HG03432 (cell line): ENCODE data around the gene MDC1.
"Not testable (repeated sequence)": the region's sequence is repeated elsewhere in the genome, so short reads cannot be mapped to it uniquely, and the experiment has no call there.

Experiments used
- ATAC-seq: cut with Tn5 transposase; IDR thresholded peaks from one replicate; pipeline ENCODE4 v1.9.1; 2021; ENCODE audit warnings: mild to moderate bottlenecking, moderate library complexity; ENCODE audit not compliant: unreplicated experiment

MDC1 gene, protein sequence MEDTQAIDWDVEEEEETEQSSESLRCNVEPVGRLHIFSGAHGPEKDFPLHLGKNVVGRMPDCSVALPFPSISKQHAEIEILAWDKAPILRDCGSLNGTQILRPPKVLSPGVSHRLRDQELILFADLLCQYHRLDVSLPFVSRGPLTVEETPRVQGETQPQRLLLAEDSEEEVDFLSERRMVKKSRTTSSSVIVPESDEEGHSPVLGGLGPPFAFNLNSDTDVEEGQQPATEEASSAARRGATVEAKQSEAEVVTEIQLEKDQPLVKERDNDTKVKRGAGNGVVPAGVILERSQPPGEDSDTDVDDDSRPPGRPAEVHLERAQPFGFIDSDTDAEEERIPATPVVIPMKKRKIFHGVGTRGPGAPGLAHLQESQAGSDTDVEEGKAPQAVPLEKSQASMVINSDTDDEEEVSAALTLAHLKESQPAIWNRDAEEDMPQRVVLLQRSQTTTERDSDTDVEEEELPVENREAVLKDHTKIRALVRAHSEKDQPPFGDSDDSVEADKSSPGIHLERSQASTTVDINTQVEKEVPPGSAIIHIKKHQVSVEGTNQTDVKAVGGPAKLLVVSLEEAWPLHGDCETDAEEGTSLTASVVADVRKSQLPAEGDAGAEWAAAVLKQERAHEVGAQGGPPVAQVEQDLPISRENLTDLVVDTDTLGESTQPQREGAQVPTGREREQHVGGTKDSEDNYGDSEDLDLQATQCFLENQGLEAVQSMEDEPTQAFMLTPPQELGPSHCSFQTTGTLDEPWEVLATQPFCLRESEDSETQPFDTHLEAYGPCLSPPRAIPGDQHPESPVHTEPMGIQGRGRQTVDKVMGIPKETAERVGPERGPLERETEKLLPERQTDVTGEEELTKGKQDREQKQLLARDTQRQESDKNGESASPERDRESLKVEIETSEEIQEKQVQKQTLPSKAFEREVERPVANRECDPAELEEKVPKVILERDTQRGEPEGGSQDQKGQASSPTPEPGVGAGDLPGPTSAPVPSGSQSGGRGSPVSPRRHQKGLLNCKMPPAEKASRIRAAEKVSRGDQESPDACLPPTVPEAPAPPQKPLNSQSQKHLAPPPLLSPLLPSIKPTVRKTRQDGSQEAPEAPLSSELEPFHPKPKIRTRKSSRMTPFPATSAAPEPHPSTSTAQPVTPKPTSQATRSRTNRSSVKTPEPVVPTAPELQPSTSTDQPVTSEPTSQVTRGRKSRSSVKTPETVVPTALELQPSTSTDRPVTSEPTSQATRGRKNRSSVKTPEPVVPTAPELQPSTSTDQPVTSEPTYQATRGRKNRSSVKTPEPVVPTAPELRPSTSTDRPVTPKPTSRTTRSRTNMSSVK (N-terminal part only)

DNA sequence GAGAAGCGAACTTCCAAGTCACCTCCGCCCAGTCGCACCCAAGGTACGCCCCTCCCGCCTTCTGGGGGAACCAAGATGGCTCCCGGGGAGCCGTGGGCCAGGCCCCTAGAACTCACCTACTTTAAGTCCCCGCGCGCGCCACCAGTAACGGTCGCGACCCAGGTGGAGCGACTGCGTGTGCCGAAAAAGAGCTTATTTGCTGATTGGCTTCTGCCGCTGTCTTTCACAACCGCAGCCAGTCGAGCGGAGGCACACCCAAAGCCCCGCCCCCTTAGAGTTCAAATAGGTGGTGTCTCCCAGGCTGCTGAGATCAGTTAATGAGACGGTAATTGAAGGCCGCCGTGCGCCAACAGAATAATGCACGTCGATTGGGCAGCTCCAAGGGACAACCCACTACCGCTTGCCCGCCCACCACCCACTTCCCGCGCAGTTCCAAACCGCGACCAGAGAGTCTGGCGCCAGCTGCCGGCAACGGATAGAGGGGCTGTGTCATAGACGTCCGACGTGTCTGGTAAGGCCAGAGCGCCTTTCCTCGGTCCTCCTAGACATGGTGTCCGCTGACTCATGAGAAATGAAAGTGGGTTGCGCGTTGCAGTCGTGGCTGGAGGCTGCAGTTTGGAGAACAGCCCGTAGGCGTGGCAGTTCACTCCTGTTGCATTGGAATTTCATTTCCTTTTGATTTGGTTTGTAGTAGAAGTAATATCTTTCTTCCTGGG, at the start of gene MDC1:
TSS of gene MDC1 (minus strand) at position 153 of the 716 bp plus-strand sequence. CDS start 2,106 bp downstream, outside the sequence.
- peak; percentile 67 for ATAC-seq

DNA sequence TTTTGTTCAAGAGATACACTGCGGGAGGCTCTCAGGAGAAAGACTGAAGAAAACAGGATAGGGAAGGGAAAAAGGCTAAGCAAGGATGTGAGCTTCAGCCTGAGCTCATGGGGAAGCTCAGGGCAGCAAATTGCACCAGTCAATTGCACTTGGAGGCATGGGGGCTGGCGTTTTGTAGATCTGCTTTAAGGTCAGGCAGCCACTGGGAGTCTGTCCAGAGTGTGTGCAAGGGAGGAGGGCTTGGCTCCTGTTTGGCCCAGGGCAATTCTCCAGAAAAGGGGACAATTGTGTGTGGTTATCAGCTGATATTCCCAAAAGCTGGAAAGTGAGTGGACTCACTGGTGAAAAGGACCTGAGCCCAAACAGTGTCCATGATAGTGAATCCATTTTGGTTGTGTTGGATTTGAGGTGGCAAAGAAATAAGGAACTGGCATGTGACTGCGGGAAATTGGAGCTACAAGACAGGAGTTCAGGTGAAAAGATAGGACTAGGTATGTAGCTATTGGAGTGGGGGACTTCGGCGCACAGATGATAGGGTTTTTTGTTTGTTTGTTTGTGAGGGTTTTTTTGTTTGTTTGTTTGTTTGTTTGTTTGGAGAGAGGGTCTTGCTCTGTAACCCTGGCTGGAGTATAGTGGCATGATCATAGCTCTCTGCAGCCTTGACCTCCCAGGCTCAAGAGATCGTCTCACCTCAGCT, 49.5 kb upstream of the MDC1 start:
- ATAC-seq: no peak

DNA sequence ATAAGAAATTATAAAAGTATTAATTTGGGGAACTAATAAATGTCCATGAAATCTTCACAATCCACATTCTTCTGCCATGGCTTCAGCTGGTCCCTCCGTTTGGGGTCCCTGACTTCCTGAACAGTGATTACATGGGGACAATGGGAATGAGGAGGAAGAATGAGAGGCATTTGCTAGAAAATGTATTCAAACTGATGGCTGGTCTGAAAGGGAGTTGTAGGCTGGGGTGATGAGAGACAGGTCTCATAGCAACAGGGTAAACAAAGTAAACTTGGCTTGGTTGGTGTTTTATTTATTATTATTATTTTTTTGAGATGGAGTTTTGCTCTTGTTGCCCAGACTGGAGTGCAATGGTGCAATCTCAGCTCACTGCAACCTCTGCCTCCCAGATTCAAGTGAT, 48.4 kb upstream of the MDC1 start:
- not testable (repeated sequence) for ATAC-seq

DNA sequence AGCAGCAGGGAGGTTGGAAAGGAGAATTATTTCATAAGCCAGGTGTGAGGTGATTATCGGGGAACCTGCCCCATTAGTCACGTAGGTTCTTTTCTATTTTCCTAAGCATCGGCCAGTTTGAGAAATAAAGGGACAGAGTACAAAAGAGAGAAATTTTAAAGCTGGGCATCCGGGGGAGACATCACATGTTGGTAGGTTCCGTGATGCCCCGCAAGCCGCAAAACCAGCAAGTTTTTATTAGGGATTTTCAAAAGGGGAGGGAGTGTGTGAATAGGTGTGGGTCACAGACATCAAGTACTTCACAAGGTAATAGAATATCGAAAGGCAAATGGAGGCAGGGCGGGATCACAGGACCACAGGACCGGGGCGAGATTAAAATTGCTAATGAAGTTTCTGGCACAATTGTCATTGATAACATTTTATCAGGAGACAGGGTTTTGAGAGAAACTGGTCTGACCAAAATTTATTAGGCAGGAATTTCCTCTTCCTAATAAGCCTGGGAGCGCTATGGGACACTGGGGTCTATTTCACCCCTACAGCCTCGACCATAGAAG, 47.5 kb upstream of the MDC1 start:
- ATAC-seq: not testable (repeated sequence)

DNA sequence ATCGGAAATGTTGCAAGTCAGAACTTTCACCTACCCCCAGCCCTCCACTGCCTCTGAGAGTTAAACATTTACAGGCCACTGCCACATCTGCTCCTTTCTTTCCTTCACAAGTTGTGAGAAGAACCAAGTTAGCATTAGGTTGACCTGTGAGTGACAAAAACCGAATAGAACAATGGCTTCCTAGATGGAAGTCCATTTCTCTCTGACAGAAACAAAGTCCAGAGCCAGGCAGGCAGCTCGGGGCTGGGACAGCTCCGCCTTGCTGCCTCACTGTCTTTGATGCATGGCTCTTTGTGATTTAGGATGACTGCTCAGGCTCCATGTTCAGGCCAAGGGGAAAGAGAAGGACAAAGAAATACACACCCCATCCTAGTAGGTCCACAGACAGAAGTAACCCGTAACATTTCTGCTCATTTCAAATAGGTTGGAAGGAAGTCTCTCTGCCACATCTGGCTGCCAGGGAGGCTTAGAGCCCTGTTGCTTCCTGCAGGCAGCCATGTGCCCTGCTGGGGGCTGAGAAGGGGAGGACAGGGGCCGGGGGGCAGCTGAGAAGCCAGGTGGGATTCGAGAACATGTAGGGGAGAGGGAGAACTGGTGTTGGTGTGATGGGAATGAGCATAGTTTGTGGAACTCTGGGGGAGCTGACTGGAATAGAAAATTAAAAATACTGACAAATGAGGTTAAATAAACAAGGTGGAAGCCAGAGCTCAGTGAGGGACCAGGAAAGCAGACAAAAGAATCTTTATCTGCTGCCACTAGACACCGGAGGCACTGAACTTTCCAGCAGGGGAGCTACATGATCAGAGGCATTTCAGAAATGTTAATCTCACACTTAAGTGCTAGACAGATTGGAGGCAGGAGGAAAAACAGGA, 46.8 kb upstream of the MDC1 start:
- ATAC-seq: no peak

DNA sequence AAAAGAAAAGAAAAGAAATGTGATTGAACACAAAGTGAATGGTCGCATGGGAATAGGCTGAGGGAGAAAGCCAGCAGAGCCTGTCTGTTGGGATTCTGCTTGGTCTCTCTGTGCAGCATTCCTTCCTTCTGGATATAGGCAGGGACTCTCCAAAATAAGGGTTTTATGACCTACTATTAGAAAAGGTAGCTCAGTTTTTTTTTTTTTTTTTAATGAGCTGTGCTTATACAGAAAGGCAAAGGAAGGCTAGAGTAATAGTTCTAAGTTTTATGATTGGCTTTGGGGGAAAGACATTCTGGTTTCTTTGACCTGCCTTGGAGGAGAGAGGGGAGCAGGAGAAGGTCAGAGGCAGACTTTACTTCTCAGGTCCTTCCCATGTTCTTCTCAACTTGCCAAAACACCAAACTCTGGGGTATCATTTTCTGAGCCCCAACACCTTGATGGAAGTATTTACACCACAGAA, 46.1 kb upstream of the MDC1 start:
- no peak for ATAC-seq

DNA sequence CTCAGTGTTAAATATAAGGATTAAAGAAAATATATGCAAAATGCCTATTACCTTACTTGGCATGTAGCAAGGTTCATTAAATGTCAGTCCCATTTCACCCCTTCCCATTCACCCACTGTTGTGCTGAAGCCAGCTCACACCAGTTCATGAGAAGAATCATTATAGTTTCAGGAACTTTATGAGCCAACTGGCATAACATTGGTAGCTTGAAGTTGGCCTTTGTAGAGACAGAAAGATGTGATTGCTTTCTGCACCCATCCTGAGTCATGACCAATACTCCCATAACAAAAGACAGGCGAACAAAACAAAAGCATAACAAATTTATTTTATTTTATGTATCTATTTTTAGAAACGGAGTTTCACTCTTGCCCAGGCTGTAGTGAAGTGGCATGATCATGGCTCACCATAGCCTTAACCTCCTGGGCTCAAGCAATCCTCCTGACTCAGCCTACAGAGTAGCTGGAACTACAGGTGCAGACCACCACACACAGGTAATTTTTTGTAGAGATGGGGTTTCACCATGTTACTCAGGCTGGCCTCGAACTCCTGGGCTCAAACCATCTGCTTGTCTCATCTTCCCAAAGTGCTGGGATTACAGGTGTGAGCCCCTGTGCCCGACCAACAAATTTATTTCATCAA, 44.8 kb upstream of the MDC1 start:
- no peak for ATAC-seq

DNA sequence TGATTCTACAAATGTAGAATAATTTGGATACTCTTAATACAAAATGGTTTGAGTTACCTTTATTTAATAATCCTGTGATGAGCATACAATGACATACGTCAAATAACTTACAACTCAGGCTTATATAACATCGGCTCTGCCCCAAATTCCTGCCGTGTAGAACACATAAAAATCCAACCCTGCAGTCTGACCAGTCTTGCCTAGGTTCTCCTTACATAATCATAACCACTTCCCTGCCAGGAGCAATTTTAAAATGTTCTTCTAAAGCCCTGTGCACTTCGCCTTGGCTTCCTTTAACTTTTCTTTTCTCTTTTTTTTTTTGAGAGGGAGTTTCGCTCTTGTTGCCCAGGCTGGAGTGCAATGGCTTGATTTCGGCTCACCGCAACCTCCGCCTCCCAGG, 43.5 kb upstream of the MDC1 start:
- ATAC-seq: no peak

DNA sequence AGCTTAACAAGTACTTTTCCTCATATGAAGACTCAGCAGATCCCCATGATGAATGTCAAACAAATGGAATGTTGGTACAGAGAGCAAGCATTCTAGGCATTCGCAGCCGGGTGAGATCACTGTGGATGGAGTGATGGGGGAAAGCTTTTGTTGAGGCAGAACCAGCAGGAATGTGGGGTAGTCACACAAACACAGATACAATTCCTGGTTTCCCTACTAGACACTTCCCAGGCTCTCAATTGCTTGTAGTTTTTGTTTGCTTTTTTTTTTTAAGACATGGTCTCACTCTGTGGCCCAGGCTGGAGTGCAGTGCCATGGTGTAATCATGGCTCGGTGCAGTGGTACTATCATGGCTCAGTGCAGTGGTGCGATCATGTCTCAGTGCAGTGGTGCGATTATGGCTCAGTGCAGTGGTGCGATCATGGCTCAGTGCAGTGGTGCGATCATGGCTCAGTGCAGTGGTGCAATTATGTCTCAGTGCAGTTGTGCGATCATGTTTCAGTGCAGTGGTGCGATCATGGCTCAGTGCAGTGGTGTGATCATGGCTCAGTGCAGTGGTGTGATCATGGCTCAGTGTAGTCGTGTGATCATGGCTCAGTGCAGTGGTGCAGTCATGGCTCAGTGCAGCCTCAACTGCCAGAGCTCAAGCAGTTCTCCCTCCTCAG, 42.6 kb upstream of the MDC1 start:
- ATAC-seq: no peak

DNA sequence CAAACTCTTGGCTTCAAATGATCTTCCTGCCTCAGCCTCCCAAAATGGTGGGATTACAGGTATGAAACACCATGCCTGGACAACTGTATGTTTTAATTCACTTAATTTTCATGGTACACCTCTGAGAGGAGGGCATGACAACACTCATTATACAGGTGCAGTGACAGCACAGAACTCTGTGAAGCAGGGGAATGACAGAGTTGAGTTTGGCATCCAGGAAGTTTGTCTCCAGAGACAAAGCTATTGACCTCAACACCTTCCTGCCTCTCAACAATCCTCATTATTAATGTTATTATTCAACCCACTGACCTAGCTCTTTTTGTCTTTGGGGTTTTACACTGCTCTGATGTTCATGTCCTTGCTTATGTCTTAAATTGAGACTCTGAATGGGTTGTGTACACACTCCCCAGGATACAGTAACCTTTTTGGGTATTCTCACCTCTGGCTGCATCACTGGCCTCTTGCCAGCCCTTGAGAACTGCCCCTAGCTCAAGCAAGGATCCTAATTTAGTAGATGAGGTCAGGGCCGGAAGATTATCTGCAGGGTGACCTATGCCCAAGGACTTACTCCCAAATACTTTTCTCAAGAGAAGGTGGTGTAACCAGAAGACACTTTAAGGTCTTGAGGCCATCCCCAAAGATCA, 40.3 kb upstream of the MDC1 start:
- no peak for ATAC-seq

DNA sequence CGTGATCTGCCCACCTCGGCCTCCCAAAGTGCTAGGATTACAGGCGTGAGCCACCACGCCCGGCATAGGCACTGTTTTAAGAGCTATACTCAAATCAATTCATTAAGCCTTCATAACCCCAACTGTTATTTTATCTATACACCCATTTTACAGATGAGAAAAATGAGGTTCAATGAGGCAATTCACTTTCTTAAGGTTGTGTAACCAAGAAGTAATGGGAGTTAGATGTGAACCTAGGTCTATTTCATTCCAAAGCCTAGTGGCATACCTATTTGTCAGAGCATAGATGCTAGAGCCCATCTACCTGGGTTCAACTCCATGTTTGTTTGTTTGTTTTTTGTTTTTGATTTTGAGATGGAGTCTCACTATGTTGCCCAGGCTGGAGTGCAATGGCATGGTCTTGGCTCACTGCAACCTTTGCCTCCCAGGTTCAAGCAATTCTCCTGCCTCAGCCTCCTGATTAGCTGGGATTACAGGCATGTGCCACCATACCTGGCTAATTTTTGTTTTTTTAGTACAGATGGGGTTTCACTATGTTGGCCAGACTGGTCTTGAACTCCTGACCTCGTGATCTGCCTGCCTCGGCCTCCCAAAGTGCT, 39.4 kb upstream of the MDC1 start:
- not testable (repeated sequence) for ATAC-seq

DNA sequence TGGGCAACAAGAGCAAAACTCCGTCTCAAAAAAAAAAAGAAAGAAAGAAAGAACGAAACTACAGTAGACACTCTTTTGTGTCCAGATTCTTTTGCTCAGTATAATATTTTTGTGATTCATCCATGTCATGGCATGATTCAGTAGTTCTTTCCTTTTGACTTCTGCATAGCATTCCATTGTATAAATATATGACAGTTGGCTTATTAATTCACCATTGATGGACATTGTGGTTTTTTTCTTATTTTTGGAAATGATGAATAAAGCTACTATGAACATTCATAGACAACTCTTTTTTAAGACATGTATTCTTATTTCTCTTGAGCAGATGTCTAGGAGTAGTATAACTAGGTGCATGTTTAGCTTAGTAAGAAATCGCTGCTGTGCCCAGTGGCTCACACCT, 37.5 kb upstream of the MDC1 start:
- no peak for ATAC-seq

DNA sequence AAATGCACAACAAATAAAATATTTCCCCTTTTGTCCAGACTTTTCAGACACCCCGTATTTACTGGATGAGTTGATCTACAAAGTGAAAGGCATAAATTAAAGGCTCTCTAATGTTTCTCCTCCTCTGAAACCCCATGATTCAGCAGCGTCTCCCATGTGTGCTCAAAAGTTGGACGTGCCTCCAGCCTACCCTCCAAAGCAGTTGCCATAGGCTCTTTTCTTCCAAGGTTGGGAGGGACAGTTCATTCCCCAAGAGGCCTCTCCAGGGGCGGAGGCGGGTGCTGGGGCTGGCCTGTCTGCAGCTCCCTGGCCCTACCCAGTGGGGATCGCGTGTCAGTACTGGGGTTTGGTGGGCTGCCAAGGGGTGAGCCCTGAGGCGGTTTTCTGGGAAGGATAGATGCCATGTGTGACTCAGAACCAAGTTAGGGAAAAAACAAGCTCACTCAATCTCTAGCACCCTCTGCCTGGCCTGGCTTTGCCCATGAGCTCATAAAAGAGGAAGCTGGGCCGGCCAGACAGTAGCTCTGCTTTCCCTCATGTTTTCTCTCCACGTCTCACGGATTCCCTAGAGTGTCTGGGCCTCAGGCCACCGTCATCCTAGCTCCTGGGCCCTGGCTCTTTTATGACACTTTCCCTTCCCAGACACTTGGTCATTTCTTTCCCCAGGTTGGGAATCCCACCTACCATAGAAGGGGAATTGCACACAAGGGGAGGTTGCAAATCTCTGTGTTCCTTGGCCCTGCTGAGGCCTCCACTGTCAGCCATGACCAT, 35.3 kb upstream of the MDC1 start:
- no peak for ATAC-seq

DNA sequence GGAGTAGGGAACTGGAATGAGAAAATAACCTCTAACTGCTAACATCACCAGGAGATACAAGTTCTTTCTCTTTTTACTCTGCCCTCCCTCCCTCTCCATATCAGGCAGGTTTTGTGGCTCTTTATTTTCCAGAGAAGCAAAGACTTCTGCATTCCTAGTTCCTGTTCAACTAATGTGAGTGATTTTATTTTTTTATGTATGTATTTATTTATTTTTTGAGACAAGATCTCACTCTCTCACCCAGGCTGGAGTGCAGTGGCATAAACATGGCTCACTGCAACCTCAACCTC, 33.2 kb upstream of the MDC1 start:
- no peak for ATAC-seq

DNA sequence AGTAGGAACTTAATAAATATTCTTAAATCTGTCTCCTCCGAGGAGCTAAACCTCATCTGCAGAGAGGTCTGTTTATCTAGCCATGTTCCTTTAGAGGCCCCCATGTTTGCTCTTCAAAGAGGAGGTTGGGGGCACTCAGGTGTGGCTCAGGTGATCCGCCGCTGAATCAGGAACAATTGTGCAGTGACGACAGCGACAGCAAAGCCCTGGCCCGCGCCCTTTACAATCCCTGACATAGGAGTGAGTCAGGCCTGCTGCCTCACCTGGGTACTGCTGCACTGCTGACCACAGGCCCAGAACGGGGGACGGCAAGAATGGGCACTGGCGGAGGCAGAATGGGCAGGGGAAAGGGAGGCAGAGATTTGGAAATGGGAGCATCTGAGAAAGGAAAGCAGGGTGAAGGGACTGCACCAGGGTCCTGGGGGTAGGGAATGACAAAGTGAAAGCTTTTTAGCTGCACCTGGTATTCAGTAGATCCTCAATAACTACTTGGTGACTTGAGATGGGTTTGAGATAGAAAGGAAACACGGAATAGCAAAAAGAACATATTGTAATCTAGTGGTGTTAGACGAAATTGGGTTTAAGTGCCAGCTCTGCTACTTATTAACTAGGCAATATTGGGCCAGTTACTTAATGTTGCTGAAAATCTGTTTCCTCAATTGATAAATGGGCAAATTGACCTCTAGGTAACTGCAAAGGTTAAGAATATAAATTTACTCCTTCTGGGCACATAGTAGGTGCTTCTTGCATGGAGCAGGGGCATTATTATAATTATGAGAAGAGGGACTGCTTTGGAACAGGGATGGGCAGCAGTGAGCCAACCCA, 32.7 kb upstream of the MDC1 start:
- ATAC-seq: no peak
